GM12878 (cell line): ENCODE measurements around the gene PCSK5. TPM values are rescaled to one million over a fixed set of nuclear protein-coding genes. Genes with fewer than 3 reads are reported as not detected.

ENCODE experiments used
- ATAC-seq: fragments of 200-7000 bp; cut with Tn5 transposase; 3 replicates; pipeline ENCODE4 v1.9.1; 2020; ENCODE audit warnings: mild to moderate bottlenecking, moderate library complexity
- BruUV-seq: library from RNA; stranded (reverse); fragments of 400-500 nt; replicated peaks from 2 replicates; lab custom pipeline; 2021; lab: Mats Ljungman, UMichigan
- CTCF ChIA-PET: fragments of 300-600 bp; sonication (Branson Sonifier 250); formaldehyde crosslinking; extraction: SDS; loops from one replicate; lab custom pipeline; 2021; ENCODE audit warnings: inconsistent platforms; lab: Yijun Ruan, JAX
- POLR2A ChIA-PET: fragments of 350-600 bp; formaldehyde crosslinking; extraction: SDS; loops from one replicate; lab custom pipeline; 2021; ENCODE audit warnings: inconsistent platforms; lab: Charles Lee
- RAD21 ChIA-PET: fragments of 300-600 bp; sonication (Branson Sonifier 250); formaldehyde crosslinking; loops from one replicate; lab custom pipeline; 2023; ENCODE audit warnings: antibody characterized with exemption; ENCODE audit not compliant: unreplicated experiment; lab: Charles Lee
- SMC1A ChIA-PET: fragments of 300-600 bp; sonication (Branson Sonifier 250); formaldehyde crosslinking; loops from one replicate; lab custom pipeline; 2023; ENCODE audit not compliant: unreplicated experiment, uncharacterized antibody; lab: Charles Lee
- DNase-seq: peaks from one replicate; pipeline ENCODE4 v3.0.0-alpha.2; 2011; ENCODE audit warnings: low read depth, low spot score
- FAIRE-seq: peaks from 3 replicates; lab custom pipeline; 2011; peaks lifted over from hg19 to GRCh38; lab: Jason Lieb, UNC
- H2AFZ ChIP-seq: 2 replicates; pipeline ENCODE4 v1.6.0; 2011; ENCODE audit warnings: low read depth, low read length, control low read depth; ENCODE audit not compliant: control insufficient read depth
- H3K27ac ChIP-seq: 2 replicates; pipeline ENCODE4 v1.5.1; 2011; ENCODE audit warnings: control low read depth; ENCODE audit not compliant: control insufficient read depth, insufficient read depth
- H3K27me3 ChIP-seq, 2 experiments: replicated peaks in 1 of 2; 2 replicates each; pipeline versions ENCODE4 v1.6.0 to v1.6.1; 2011; ENCODE audit warnings: low read length in 1 of 2; ENCODE audit not compliant: control insufficient read depth in 2 of 2, insufficient read depth in 2 of 2
- H3K36me3 ChIP-seq, 2 experiments: 2 replicates each; pipeline ENCODE4 v1.5.1; 2011; ENCODE audit warnings: low read length in 1 of 2; ENCODE audit not compliant: control insufficient read depth in 2 of 2, insufficient read depth in 2 of 2
- H3K4me1 ChIP-seq: 2 replicates; pipeline ENCODE4 v1.6.1; 2011; ENCODE audit warnings: mild to moderate bottlenecking, low read length, moderate library complexity, mixed read lengths; ENCODE audit not compliant: control insufficient read depth, insufficient read depth
- H3K4me2 ChIP-seq: 2 replicates; pipeline ENCODE4 v1.6.0; 2011; ENCODE audit warnings: control low read depth; ENCODE audit not compliant: control insufficient read depth, insufficient read depth
- H3K4me3 ChIP-seq: fragments of 200-600 bp; sonication (generic); 2 replicates; pipeline ENCODE4 v1.5.1; 2016
- H3K79me2 ChIP-seq: 2 replicates; pipeline ENCODE4 v1.6.0; 2011; ENCODE audit warnings: low read length; ENCODE audit not compliant: control insufficient read depth, insufficient read depth
- H3K9ac ChIP-seq: 2 replicates; pipeline ENCODE4 v1.8.0; 2011; ENCODE audit warnings: low read length, control low read depth, mixed read lengths; ENCODE audit not compliant: control insufficient read depth, insufficient read depth
- H3K9me3 ChIP-seq: replicated peaks from 3 replicates; pipeline ENCODE4 v1.5.1; 2011; ENCODE audit warnings: mild to moderate bottlenecking, low read length; ENCODE audit not compliant: control insufficient read depth, insufficient read depth
- H4K20me1 ChIP-seq: 2 replicates; pipeline ENCODE4 v1.6.0; 2011; ENCODE audit not compliant: control insufficient read depth, insufficient read depth
- E2F4 ChIP-seq: IDR thresholded peaks from 2 replicates; pipeline ENCODE4 v1.6.1; 2012; ENCODE audit warnings: low read depth, low read length, improper control_type of control experiment
- ELK1 ChIP-seq: IDR thresholded peaks from 2 replicates; pipeline ENCODE4 v1.6.1; 2012; ENCODE audit warnings: low read depth, low read length, improper control_type of control experiment
- ESRRA ChIP-seq: IDR thresholded peaks from 2 replicates; pipeline ENCODE4 v1.6.1; 2012; ENCODE audit warnings: mild to moderate bottlenecking, low read length, improper control_type of control experiment
- EZH2 ChIP-seq: IDR thresholded peaks from 2 replicates; pipeline ENCODE4 v1.6.1; 2012; ENCODE audit warnings: low read depth, mild to moderate bottlenecking, control low read depth, inconsistent platforms, low read length, borderline replicate concordance; ENCODE audit not compliant: control insufficient read depth
- IRF3 ChIP-seq: fragments of 450-650 bp; IDR thresholded peaks from 2 replicates; pipeline ENCODE4 v1.6.1; 2014; ENCODE audit warnings: mild to moderate bottlenecking
- KLF5 ChIP-seq: fragments of 450-650 bp; IDR thresholded peaks from 2 replicates; pipeline ENCODE4 v1.6.1; 2014; ENCODE audit warnings: mild to moderate bottlenecking; ENCODE audit not compliant: partially characterized antibody
- MAX ChIP-seq: IDR thresholded peaks from 2 replicates; pipeline ENCODE4 v1.6.1; 2012; ENCODE audit warnings: low read depth, low read length, improper control_type of control experiment
- MYB ChIP-seq: fragments of 150-350 bp; IDR thresholded peaks from 2 replicates; pipeline ENCODE4 v1.6.1; 2014; ENCODE audit warnings: mild to moderate bottlenecking, low read depth, low read length, borderline replicate concordance
- NR2C1 ChIP-seq: fragments of 450-650 bp; IDR thresholded peaks from 2 replicates; pipeline ENCODE4 v1.6.1; 2017; ENCODE audit warnings: antibody characterized with exemption, mild to moderate bottlenecking, moderate library complexity
- RUNX3 ChIP-seq: IDR thresholded peaks from 2 replicates; pipeline ENCODE4 v1.6.1; 2012; ENCODE audit warnings: low read length, inconsistent platforms
- STAT1 ChIP-seq: fragments of 450-650 bp; conservative IDR thresholded peaks from 2 replicates; pipeline ENCODE4 v1.6.1; 2014; ENCODE audit warnings: antibody characterized with exemption, mild to moderate bottlenecking
- STAT3 ChIP-seq: IDR thresholded peaks from 2 replicates; pipeline ENCODE4 v1.6.1; 2011; ENCODE audit warnings: low read depth, low read length, improper control_type of control experiment
- SUPT20H ChIP-seq: IDR thresholded peaks from 2 replicates; pipeline ENCODE4 v1.6.1; 2011; ENCODE audit warnings: low read depth, mild to moderate bottlenecking, low read length, moderate library complexity, borderline replicate concordance; ENCODE audit not compliant: control insufficient read depth
- TCF12 ChIP-seq: IDR thresholded peaks from 2 replicates; pipeline ENCODE4 v1.6.1; 2011; ENCODE audit warnings: low read depth, mild to moderate bottlenecking, low read length
- USF1 ChIP-seq: IDR thresholded peaks from 2 replicates; pipeline ENCODE4 v1.6.1; 2011; ENCODE audit warnings: borderline replicate concordance, low read depth, mild to moderate bottlenecking, moderate library complexity, mixed read lengths, low read length; ENCODE audit not compliant: insufficient read depth; ENCODE audit errors: extremely low read length
- ZNF687 ChIP-seq: fragments of 450-650 bp; IDR thresholded peaks from 2 replicates; pipeline ENCODE4 v1.6.1; 2017; ENCODE audit warnings: mild to moderate bottlenecking, moderate library complexity
- WGBS: methylation state at CpG from one replicate; pipeline ENCODE4 v1.1.6; 2016; ENCODE audit warnings: low lambda C conversion rate; ENCODE audit not compliant: insufficient replicate concordance, insufficient coverage; ENCODE audit errors: missing lambda C conversion rate; 5-methylcytosine and 5-hydroxymethylcytosine counted together
- in situ Hi-C: fragments of 300-500 bp; cut with MboI; formaldehyde crosslinking; loops from 9 replicates; pipeline ENCODE4 v1.14.3; 2018; ENCODE audit warnings: mixed read lengths
- intact Hi-C: fragments of 100-400 bp; cut with micrococcal nuclease; formaldehyde crosslinking; loops from one replicate; pipeline ENCODE4 v1.14.2; 2022; ENCODE audit not compliant: unreplicated experiment
- polyA plus RNA-seq, 11 experiments: library from polyadenylated mRNA; depleted of rRNA in 4 of 11; unstranded in 6 of 11; stranded (reverse) in 5 of 11; fragments of >200 nt; fragmentation: Nextera tagmentation in 4 of 11; fragmentation: Illumina TruSeq in 1 of 11; extraction: Ambion mirVana in 4 of 11; extraction: Trizol in 1 of 11; gene quantifications; 1 replicate in 1 of 11; 2 replicates in 10 of 11; pipeline versions ENCODE4 v1.2.1 to v1.2.3, GENCODE V29; 2011 to 2016; ENCODE audit warnings: inconsistent platforms in 2 of 11, missing spikeins in 2 of 11, low read depth in 1 of 11
- total RNA-seq, 4 experiments: library from RNA; depleted of rRNA in 3 of 4; stranded (reverse); fragments of >200 nt in 3 of 4; fragmentation: Illumina TruSeq in 1 of 4; extraction: Trizol in 1 of 4; gene quantifications; 2 replicates each; pipeline versions ENCODE4 v1.2.1 to v1.2.3, GENCODE V29; 2013 to 2021

PCSK5 gene
- total and polyA plus RNA-seq, 10 of the 15 experiments (the other 5 are each of a cell fraction or from before 2014, with no cell fraction given), result 0.01 to 0.13 (median 0.04) TPM; not detected in 3

GRCh38 chr9:75911390-75911789 is 20.9 kb downstream of the PCSK5 start:
- H3K27ac ChIP-seq, result no peak overlapping the region
- WGBS, result 11% methylated on average over 3 of the region's 3 CpGs
- ATAC-seq (no peak), FAIRE-seq (no peak), DNase-seq (no peak)
- no peak overlapping the region for H3K4me2 ChIP-seq
- no peaks in the 10 kb centered on the region for H3K27me3 ChIP-seq
- CTCF ChIA-PET, result no interaction called here
- H3K9ac ChIP-seq, result no peak overlapping the region
- H3K4me1 ChIP-seq, result no peaks in the 10 kb centered on the region
- TF ChIP-seq MAX (no peak), E2F4 (no peak), IRF3 (no peak), STAT3 (no peak), ELK1 (no peak), ESRRA (no peak), STAT1 (no peak), SUPT20H (no peak), USF1 (no peak), NR2C1 (no peak), TCF12 (no peak), EZH2 (no peak), MYB (no peak), ZNF687 (no peak), KLF5 (no peak), RUNX3 (no peak)
- BruUV-seq, result no TSS peak
- H3K9me3 ChIP-seq, result no peaks in the 10 kb centered on the region
- no peaks in the 10 kb centered on the region for H3K36me3 ChIP-seq
- intact Hi-C loops (no loop called here), in situ Hi-C loops (no loop called here)
- POLR2A ChIA-PET, result no interaction called here
- SMC1A ChIA-PET, result no interaction called here
- H3K4me3 ChIP-seq, result no peak overlapping the region
- no peak overlapping the region for H2AFZ ChIP-seq
- H4K20me1 ChIP-seq, result no peaks in the 10 kb centered on the region
- no peaks in the 10 kb centered on the region for H3K79me2 ChIP-seq
- RAD21 ChIA-PET, result no interaction called here
